Progenitor cell of endocrine pancreas (in vitro differentiated cells): ENCODE measurements around the gene PTPRM. TPM values are rescaled to one million over a fixed set of nuclear protein-coding genes. Genes with fewer than 3 reads are reported as not detected.

Experiments
- DNase-seq: peaks from one replicate; pipeline ENCODE4 v3.0.0; 2021; ENCODE audit warnings: low spot score; ENCODE audit not compliant: unreplicated experiment
- H3K27ac Mint-ChIP-seq: 2 replicates; pipeline ENCODE4 v1.8.0; 2021; ENCODE audit warnings: mild to moderate bottlenecking, moderate library complexity, mixed read lengths
- H3K27me3 Mint-ChIP-seq: 2 replicates; pipeline ENCODE4 v1.8.0; 2021; ENCODE audit warnings: mixed read lengths
- H3K36me3 Mint-ChIP-seq: 2 replicates; pipeline ENCODE4 v1.8.0; 2022; ENCODE audit warnings: mixed read lengths; ENCODE audit not compliant: insufficient read depth
- H3K4me1 Mint-ChIP-seq: 2 replicates; pipeline ENCODE4 v1.8.0; 2021; ENCODE audit warnings: low read depth, mixed read lengths
- H3K4me3 Mint-ChIP-seq: 2 replicates; pipeline ENCODE4 v1.8.0; 2021; ENCODE audit warnings: low read depth, mild to moderate bottlenecking, moderate library complexity, mixed read lengths
- H3K9me3 Mint-ChIP-seq: 2 replicates; pipeline ENCODE4 v1.8.0; 2021; ENCODE audit warnings: low read depth, mixed read lengths
- total RNA-seq: library from RNA; stranded (reverse); gene quantifications from 2 replicates; pipeline ENCODE4 v1.2.1, GENCODE V29; 2021
- TF ChIP-seq, protein P1 (sequence below): fragments of 200-600 bp; sonication (generic); IDR thresholded peaks from one replicate; pipeline ENCODE4 v1.5.0; 2021; ENCODE audit warnings: antibody characterized with exemption, mild to moderate bottlenecking; ENCODE audit not compliant: unreplicated experiment

PTPRM gene
- total RNA-seq, 1 donor from 2014 or later, result 23.2 TPM

DNA sequence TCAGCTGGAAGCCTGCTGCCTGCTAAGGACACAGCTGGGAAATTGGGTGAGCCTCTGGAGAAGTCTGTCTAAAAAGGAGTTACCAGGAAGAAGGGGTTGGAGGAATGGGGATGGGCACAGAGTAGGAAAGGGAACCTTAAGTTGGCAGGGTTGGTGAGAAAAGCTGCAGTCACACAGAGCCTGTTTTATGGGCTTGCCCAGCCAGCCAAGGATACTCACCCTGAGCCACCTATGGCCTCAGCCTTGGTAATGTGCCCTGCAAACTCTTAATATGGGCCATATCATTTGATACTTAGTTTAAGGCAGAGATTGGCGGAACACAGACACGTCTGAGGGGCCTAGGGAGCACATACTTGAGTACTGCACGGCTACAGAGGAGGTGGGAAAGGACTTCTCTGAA lies 623.9 kb downstream of the PTPRM start:
- no peak overlapping the region for H3K27ac Mint-ChIP-seq
- no peaks in the 10 kb centered on the region for H3K27me3 Mint-ChIP-seq
- no peaks in the 10 kb centered on the region for H3K4me1 Mint-ChIP-seq
- no peaks in the 10 kb centered on the region for H3K9me3 Mint-ChIP-seq
- DNase-seq, result no peak
- H3K4me3 Mint-ChIP-seq, result no peak overlapping the region
- no peaks in the 10 kb centered on the region for H3K36me3 Mint-ChIP-seq
- TF ChIP-seq, protein P1, sequence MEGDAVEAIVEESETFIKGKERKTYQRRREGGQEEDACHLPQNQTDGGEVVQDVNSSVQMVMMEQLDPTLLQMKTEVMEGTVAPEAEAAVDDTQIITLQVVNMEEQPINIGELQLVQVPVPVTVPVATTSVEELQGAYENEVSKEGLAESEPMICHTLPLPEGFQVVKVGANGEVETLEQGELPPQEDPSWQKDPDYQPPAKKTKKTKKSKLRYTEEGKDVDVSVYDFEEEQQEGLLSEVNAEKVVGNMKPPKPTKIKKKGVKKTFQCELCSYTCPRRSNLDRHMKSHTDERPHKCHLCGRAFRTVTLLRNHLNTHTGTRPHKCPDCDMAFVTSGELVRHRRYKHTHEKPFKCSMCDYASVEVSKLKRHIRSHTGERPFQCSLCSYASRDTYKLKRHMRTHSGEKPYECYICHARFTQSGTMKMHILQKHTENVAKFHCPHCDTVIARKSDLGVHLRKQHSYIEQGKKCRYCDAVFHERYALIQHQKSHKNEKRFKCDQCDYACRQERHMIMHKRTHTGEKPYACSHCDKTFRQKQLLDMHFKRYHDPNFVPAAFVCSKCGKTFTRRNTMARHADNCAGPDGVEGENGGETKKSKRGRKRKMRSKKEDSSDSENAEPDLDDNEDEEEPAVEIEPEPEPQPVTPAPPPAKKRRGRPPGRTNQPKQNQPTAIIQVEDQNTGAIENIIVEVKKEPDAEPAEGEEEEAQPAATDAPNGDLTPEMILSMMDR, result no peak

DNA sequence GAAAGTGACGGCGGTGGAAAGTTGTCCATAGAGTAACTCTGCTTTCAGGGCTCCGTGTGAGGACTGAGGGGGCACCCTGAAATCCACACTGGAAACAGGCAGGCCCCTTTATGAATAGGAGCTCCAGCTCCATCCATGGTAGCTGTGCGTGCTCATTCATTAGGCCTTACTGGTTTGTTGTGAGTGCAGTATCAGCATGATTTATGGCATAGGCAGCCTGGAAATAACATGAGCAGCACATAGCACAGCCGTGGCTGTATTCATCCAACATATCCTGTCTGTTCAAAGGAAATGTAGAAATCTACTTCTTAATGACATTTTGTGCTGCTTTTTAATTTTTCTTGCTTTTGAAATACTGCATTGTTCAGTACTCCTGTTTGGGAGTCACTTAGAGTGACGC lies 627.3 kb downstream of the PTPRM start:
- H3K36me3 Mint-ChIP-seq, result no peaks in the 10 kb centered on the region
- no peak overlapping the region for H3K4me3 Mint-ChIP-seq
- no peaks in the 10 kb centered on the region for H3K27me3 Mint-ChIP-seq
- no peak for DNase-seq
- TF ChIP-seq, protein P1, result no peak
- H3K27ac Mint-ChIP-seq, result peak overlapping the region; percentile 9
- H3K4me1 Mint-ChIP-seq, result no peaks in the 10 kb centered on the region
- H3K9me3 Mint-ChIP-seq, result no peaks in the 10 kb centered on the region

DNA sequence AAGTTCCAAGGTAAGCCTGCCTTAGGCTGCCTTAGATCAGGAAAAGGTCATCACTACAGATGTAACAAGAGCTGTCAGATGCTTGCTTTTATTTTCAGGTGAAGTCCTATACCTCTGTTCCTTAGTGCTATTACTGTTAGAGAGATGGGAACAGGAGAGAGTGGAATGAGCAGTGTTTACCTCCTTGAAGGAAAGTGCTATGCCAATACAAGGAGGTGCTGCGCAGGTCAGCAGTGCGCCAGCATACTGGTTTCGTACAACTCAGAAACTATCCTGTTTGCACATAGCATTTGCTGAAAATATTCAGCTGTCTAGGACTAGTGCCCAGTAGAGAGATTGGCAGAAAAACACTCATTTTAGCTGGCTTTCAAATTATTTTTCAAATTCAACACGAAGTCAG lies 629.1 kb downstream of the PTPRM start:
- DNase-seq, result no peak
- H3K4me1 Mint-ChIP-seq, result no peaks in the 10 kb centered on the region
- TF ChIP-seq, protein P1, result no peak
- no peak overlapping the region for H3K27ac Mint-ChIP-seq
- H3K27me3 Mint-ChIP-seq, result no peaks in the 10 kb centered on the region
- no peak overlapping the region for H3K4me3 Mint-ChIP-seq
- H3K36me3 Mint-ChIP-seq, result no peaks in the 10 kb centered on the region
- no peaks in the 10 kb centered on the region for H3K9me3 Mint-ChIP-seq

DNA sequence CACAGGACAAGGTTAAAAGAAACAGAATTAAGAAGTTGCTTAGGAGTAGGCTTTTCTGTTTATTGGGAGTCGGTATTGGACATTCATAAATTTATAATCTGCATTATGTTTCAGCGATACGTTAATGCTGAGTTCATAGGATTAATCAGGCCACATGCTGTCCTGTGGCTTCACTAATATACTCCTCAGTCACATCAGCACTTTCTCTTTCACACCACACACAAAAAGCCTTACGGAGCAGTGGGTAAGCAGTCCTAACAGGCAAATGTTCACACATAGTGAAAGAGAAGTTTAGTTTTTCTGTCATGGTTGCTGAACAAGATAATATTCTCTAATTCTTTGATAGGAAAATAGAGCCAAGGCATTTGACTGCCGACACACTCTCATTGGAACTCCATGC lies 630.4 kb downstream of the PTPRM start:
- TF ChIP-seq, protein P1, result no peak
- no peaks in the 10 kb centered on the region for H3K27me3 Mint-ChIP-seq
- no peak overlapping the region for H3K4me3 Mint-ChIP-seq
- H3K9me3 Mint-ChIP-seq, result no peaks in the 10 kb centered on the region
- no peak for DNase-seq
- no peaks in the 10 kb centered on the region for H3K36me3 Mint-ChIP-seq
- H3K4me1 Mint-ChIP-seq, result peaks cover under 1% of the 10 kb centered on the region
- no peak overlapping the region for H3K27ac Mint-ChIP-seq

DNA sequence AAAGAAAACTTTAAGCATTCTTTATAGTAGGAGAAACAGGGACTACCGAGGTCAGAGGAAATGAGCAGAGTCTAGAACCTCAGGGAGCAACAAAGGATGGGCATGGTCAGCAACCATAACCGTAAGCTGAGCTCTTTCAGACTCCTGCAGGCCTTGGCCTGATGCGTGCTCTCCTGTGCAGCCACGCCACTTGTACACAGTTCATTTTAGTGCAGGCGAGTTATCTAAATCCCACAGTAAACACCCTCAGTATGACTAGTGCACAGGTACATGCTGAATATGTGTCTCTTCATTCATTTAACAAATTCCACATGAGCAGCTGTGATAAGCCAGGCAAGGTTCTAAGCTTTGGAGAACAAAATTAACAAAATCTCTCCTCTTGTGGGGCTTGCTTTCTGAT lies 640.9 kb downstream of the PTPRM start:
- TF ChIP-seq, protein P1, result no peak
- no peak overlapping the region for H3K27ac Mint-ChIP-seq
- no peak for DNase-seq
- no peak overlapping the region for H3K4me3 Mint-ChIP-seq
- peaks cover 2% of the 10 kb centered on the region for H3K36me3 Mint-ChIP-seq
- peaks cover 4% of the 10 kb centered on the region for H3K9me3 Mint-ChIP-seq
- no peaks in the 10 kb centered on the region for H3K27me3 Mint-ChIP-seq
- H3K4me1 Mint-ChIP-seq, result no peaks in the 10 kb centered on the region
